Measurements from ENCODE around the gene BOC.

BOC gene

DNA sequence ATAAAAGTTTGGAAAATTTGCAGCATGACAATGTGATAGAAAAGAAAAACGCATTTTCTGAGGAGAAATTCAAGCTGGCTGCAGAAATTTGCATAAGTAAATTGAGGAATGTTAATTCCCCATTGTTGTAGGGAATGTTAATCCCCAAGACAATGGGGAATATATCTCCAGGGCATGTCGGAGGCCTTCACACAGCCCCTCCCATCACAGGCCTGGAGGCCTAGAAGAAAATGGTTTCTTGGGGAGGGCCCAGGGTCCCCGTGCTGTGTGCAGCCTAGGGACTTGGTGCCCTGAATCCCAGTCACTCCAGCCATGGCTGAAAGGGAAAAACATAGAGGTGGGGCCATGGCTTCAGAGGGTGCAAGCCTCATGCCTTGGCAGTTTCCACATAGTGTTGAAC, 101.1 kb downstream of the BOC start:
- Mint-ChIP-seq H3K36me3 (ENCODE audit: low read depth) (peaks cover 69% of the 10 kb centered on the region), H3K4me1 (no peaks in the 10 kb centered on the region), H3K27ac (no peak overlapping the region), H3K4me3 (no peak overlapping the region), H3K27me3 (ENCODE audit: low read depth) (no peaks in the 10 kb centered on the region), H3K9me3 (peaks cover 33% of the 10 kb centered on the region)
- TF ChIP-seq, protein P1, sequence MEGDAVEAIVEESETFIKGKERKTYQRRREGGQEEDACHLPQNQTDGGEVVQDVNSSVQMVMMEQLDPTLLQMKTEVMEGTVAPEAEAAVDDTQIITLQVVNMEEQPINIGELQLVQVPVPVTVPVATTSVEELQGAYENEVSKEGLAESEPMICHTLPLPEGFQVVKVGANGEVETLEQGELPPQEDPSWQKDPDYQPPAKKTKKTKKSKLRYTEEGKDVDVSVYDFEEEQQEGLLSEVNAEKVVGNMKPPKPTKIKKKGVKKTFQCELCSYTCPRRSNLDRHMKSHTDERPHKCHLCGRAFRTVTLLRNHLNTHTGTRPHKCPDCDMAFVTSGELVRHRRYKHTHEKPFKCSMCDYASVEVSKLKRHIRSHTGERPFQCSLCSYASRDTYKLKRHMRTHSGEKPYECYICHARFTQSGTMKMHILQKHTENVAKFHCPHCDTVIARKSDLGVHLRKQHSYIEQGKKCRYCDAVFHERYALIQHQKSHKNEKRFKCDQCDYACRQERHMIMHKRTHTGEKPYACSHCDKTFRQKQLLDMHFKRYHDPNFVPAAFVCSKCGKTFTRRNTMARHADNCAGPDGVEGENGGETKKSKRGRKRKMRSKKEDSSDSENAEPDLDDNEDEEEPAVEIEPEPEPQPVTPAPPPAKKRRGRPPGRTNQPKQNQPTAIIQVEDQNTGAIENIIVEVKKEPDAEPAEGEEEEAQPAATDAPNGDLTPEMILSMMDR (IDR thresholded peaks at IDR 0.05; ENCODE audit: unreplicated experiment in 3 of 3), result no peak

DNA sequence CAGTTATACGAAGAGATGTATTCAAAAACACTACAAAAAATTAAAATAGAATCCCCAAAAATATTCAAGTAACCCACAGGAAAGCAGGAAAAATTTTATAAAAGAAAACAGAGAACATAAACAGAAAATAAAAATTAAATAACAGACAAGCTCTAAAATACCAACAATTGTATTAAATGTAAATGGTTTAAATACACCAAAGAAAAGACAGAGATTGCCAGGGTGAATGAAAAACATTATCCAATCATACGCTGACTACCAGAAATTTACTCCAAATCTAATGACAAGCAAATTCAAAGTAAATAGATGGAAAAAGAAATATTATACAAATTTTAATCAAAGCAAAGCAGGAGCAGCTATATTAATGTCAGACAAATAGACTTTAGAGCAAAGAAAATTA, 103.6 kb downstream of the BOC start:
- TF ChIP-seq, protein P1 (IDR thresholded peaks at IDR 0.05; ENCODE audit: unreplicated experiment in 3 of 3), result no peak
- H3K4me1 Mint-ChIP-seq, result no peaks in the 10 kb centered on the region

GRCh38 chr3:113329757-113330156, 118.4 kb downstream of the BOC start:
- TF ChIP-seq, protein P1 (IDR thresholded peaks at IDR 0.05; ENCODE audit: unreplicated experiment in 3 of 3), result no peak
- Mint-ChIP-seq H3K4me1 (peaks cover 5% of the 10 kb centered on the region), H3K36me3 (ENCODE audit: low read depth) (peaks cover 34% of the 10 kb centered on the region), H3K4me3 (no peak overlapping the region), H3K27ac (no peak overlapping the region), H3K27me3 (ENCODE audit: low read depth) (no peaks in the 10 kb centered on the region), H3K9me3 (peaks cover 9% of the 10 kb centered on the region)

More for the DNA sequence above, 103.6 kb downstream of the BOC start:
- H3K36me3 Mint-ChIP-seq (ENCODE audit: low read depth), result peaks cover 83% of the 10 kb centered on the region
- no peak overlapping the region for H3K27ac Mint-ChIP-seq
- H3K4me3 Mint-ChIP-seq, result no peak overlapping the region
- H3K27me3 Mint-ChIP-seq (ENCODE audit: low read depth), result no peaks in the 10 kb centered on the region
- peaks cover 43% of the 10 kb centered on the region for H3K9me3 Mint-ChIP-seq

GRCh38 chr3:113330742-113331141, 119.4 kb downstream of the BOC start:
- Mint-ChIP-seq H3K9me3 (peaks cover 7% of the 10 kb centered on the region), H3K4me3 (no peak overlapping the region), H3K4me1 (peaks cover 5% of the 10 kb centered on the region), H3K27me3 (ENCODE audit: low read depth) (no peaks in the 10 kb centered on the region), H3K36me3 (ENCODE audit: low read depth) (peaks cover 28% of the 10 kb centered on the region), H3K27ac (no peak overlapping the region)
- TF ChIP-seq, protein P1 (IDR thresholded peaks at IDR 0.05; ENCODE audit: unreplicated experiment in 3 of 3), result no peak

GRCh38 chr3:113331187-113331586, 119.8 kb downstream of the BOC start:
- Mint-ChIP-seq H3K9me3 (peaks cover 4% of the 10 kb centered on the region), H3K27ac (no peak overlapping the region), H3K36me3 (ENCODE audit: low read depth) (peaks cover 24% of the 10 kb centered on the region), H3K4me3 (no peak overlapping the region), H3K4me1 (peaks cover 5% of the 10 kb centered on the region), H3K27me3 (ENCODE audit: low read depth) (no peaks in the 10 kb centered on the region)
- TF ChIP-seq, protein P1 (IDR thresholded peaks at IDR 0.05; ENCODE audit: unreplicated experiment in 3 of 3), result no peak
